ENCODE measurements around the gene CD99. TPM values are rescaled to one million over a fixed set of nuclear protein-coding genes. Genes with fewer than 3 reads are reported as not detected.

The CD99 gene
- total RNA-seq, 1 experiment from 2014 or later, result 407 TPM

DNA sequence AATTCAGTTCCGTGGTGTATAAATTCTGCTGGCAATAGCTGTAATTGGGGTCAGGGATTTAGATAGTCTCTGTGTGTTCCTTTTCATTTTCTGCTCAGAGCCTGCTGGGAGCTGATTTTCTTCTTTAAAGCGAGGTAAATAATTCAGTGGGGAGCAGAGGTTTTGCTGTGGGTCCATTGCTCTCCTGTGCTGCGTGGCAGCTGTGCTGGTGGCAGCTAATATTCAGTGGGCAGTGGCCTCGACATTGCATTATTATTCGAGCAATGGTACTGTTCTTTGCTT, 74.4 kb downstream of the CD99 start:
- H3K4me1 ChIP-seq, result peaks cover 28% of the 10 kb centered on the region
- H3K9me3 ChIP-seq, result no peaks in the 10 kb centered on the region
- DNase-seq, result no peak
- no TSS peak for BruUV-seq (replicated peaks)
- Mint-ChIP-seq H3K27ac (ENCODE audit: unreplicated experiment) (peak overlapping the region; percentile 98), H3K27me3 (ENCODE audit: insufficient read depth, unreplicated experiment) (no peaks in the 10 kb centered on the region), H3K4me1 (ENCODE audit: low read depth, unreplicated experiment) (peaks cover 31% of the 10 kb centered on the region), H3K9me3 (ENCODE audit: unreplicated experiment) (no peaks in the 10 kb centered on the region), H3K36me3 (ENCODE audit: insufficient read depth, unreplicated experiment) (peaks cover 10% of the 10 kb centered on the region), H3K4me3 (ENCODE audit: unreplicated experiment) (no peak overlapping the region)
- ChIA-PET POLR2A (no interaction called here), CTCF (no interaction called here)
- H3K4me3 ChIP-seq (ENCODE audit: low read depth, low read length), result no peak overlapping the region
- H3K27me3 ChIP-seq (replicated peaks; ENCODE audit: control insufficient read depth, insufficient read depth, low read length), result no peaks in the 10 kb centered on the region
- intact Hi-C loops (cut with micrococcal nuclease; ENCODE audit: unreplicated experiment), result no loop called here
- no peaks in the 10 kb centered on the region for H3K36me3 ChIP-seq (ENCODE audit: control insufficient read depth, insufficient read depth, low read length)
- no peak for TF ChIP-seq CTCF (IDR thresholded peaks at IDR 0.05; ENCODE audit: insufficient read depth in 1 of 2, low read depth in 1 of 2, low read length in 1 of 2, severe bottlenecking in 1 of 2, unreplicated experiment in 1 of 2)

DNA sequence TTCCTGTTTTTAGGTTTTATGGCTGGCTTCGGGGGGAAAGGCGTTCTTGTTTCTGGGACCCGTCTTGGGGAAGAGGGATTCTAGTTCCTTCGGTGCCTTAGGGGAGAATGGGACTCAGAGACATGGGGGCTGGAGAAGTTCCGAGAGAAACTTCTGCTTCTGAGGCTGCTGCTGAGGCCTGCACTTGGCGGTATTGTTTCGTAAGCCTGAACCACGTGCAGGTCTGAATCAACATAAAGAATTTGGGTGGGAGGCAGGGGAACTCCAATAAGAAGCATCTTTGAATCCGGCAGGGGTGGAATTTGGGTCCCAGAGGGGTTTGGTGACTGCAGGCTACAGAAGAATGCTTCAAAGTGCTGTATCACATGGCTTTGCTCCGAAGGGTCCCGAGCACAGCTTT, 75.8 kb downstream of the CD99 start:
- intact Hi-C loops (cut with micrococcal nuclease; ENCODE audit: unreplicated experiment), result no loop called here
- BruUV-seq (replicated peaks), result no TSS peak
- DNase-seq, result no peak
- TF ChIP-seq CTCF (IDR thresholded peaks at IDR 0.05; ENCODE audit: insufficient read depth in 1 of 2, low read depth in 1 of 2, low read length in 1 of 2, severe bottlenecking in 1 of 2, unreplicated experiment in 1 of 2), result no peak
- H3K4me3 ChIP-seq (ENCODE audit: low read depth, low read length), result no peak overlapping the region
- H3K27me3 ChIP-seq (replicated peaks; ENCODE audit: control insufficient read depth, insufficient read depth, low read length), result no peaks in the 10 kb centered on the region
- ChIA-PET CTCF (no interaction called here), POLR2A (no interaction called here)
- Mint-ChIP-seq H3K4me1 (ENCODE audit: low read depth, unreplicated experiment) (peaks cover 25% of the 10 kb centered on the region), H3K9me3 (ENCODE audit: unreplicated experiment) (no peaks in the 10 kb centered on the region), H3K27me3 (ENCODE audit: insufficient read depth, unreplicated experiment) (no peaks in the 10 kb centered on the region), H3K27ac (ENCODE audit: unreplicated experiment) (peak overlapping the region; percentile 98), H3K4me3 (ENCODE audit: unreplicated experiment) (no peak overlapping the region), H3K36me3 (ENCODE audit: insufficient read depth, unreplicated experiment) (peaks cover 17% of the 10 kb centered on the region)
- H3K4me1 ChIP-seq, result peaks cover 28% of the 10 kb centered on the region
- H3K36me3 ChIP-seq (ENCODE audit: control insufficient read depth, insufficient read depth, low read length), result no peaks in the 10 kb centered on the region
- H3K9me3 ChIP-seq, result no peaks in the 10 kb centered on the region

GRCh38 chrX:2767631-2768455, 76.7 kb downstream of the CD99 start:
- POLR2A ChIA-PET, result no interaction called here
- Mint-ChIP-seq H3K4me3 (ENCODE audit: unreplicated experiment) (peak overlapping the region; percentile 51), H3K36me3 (ENCODE audit: insufficient read depth, unreplicated experiment) (peaks cover 17% of the 10 kb centered on the region)

More at GRCh38 chrX:2767631-2768455, 76.7 kb downstream of the CD99 start:
- intact Hi-C loops (cut with micrococcal nuclease; ENCODE audit: unreplicated experiment), result loop anchor here (1.0 kb wide), 2 partner anchors 13 to 78 kb away; no protein-coding TSS in a partner anchor
- CTCF ChIA-PET, result no interaction called here
- H3K9me3 Mint-ChIP-seq (ENCODE audit: unreplicated experiment), result no peaks in the 10 kb centered on the region
- H3K4me1 Mint-ChIP-seq (ENCODE audit: low read depth, unreplicated experiment), result peaks cover 25% of the 10 kb centered on the region
- H3K27me3 Mint-ChIP-seq (ENCODE audit: insufficient read depth, unreplicated experiment), result no peaks in the 10 kb centered on the region
- no peak overlapping the region for H3K4me3 ChIP-seq (ENCODE audit: low read depth, low read length)
- TF ChIP-seq CTCF (IDR thresholded peaks at IDR 0.05; ENCODE audit: insufficient read depth in 1 of 2, low read depth in 1 of 2, low read length in 1 of 2, severe bottlenecking in 1 of 2, unreplicated experiment in 1 of 2), result peak in 1 of 2 experiments; percentile 3
- no peaks in the 10 kb centered on the region for H3K36me3 ChIP-seq (ENCODE audit: control insufficient read depth, insufficient read depth, low read length)
- peaks cover 28% of the 10 kb centered on the region for H3K4me1 ChIP-seq
- peak overlapping the region; percentile 98 for H3K27ac Mint-ChIP-seq (ENCODE audit: unreplicated experiment)
- DNase-seq, result peak; percentile 93 to 96
- H3K27me3 ChIP-seq (replicated peaks; ENCODE audit: control insufficient read depth, insufficient read depth, low read length), result no peaks in the 10 kb centered on the region
- no TSS peak for BruUV-seq (replicated peaks)
- H3K9me3 ChIP-seq, result no peaks in the 10 kb centered on the region
